GM18502 (cell line): ENCODE measurements around the gene INSIG1.

ENCODE experiments used
- ATAC-seq: cut with Tn5 transposase; IDR thresholded peaks from one replicate; pipeline ENCODE4 v1.9.1; 2021; ENCODE audit warnings: mild to moderate bottlenecking; ENCODE audit not compliant: unreplicated experiment, poor library complexity

Gene INSIG1

GRCh38 chr7:155283565-155284194, 14.0 kb upstream of the INSIG1 start:
- peak; percentile 90 for ATAC-seq

- ATAC-seq, result no peak
Observed at GRCh38 chr7:155284496-155285274, 13.0 kb upstream of the INSIG1 start.

GRCh38 chr7:155285423-155285822, 12.3 kb upstream of the INSIG1 start:
- no peak for ATAC-seq

- ATAC-seq, result no peak
Observed at GRCh38 chr7:155285833-155286232, 11.8 kb upstream of the INSIG1 start.

GRCh38 chr7:155286686-155287085, 11.0 kb upstream of the INSIG1 start:
- no peak for ATAC-seq

- ATAC-seq, result no peak
Observed at GRCh38 chr7:155287284-155287935, 10.3 kb upstream of the INSIG1 start.

GRCh38 chr7:155288055-155288454, 9.6 kb upstream of the INSIG1 start:
- ATAC-seq, result no peak

- no peak for ATAC-seq
Observed at GRCh38 chr7:155289107-155289506, 8.6 kb upstream of the INSIG1 start.

- no peak for ATAC-seq
Observed at GRCh38 chr7:155289949-155290501, 7.7 kb upstream of the INSIG1 start.

- ATAC-seq, result no peak
Observed at GRCh38 chr7:155291045-155291530, 6.6 kb upstream of the INSIG1 start.

GRCh38 chr7:155291729-155292128, 5.9 kb upstream of the INSIG1 start:
- ATAC-seq, result no peak

GRCh38 chr7:155292680-155293226, 4.9 kb upstream of the INSIG1 start:
- no peak for ATAC-seq

GRCh38 chr7:155293721-155294510, 3.8 kb upstream of the INSIG1 start:
- no peak for ATAC-seq

GRCh38 chr7:155294511-155294778, 3.2 kb upstream of the INSIG1 start:
- ATAC-seq, result no peak

- no peak for ATAC-seq
Observed at GRCh38 chr7:155295511-155295910, 2.2 kb upstream of the INSIG1 start.

GRCh38 chr7:155296006-155296787, 1.5 kb upstream of the INSIG1 start:
- no peak for ATAC-seq

GRCh38 chr7:155296788-155297516, 726 bp upstream of the INSIG1 start:
- peak; percentile 39 for ATAC-seq

- ATAC-seq, result peak; percentile 0
Observed at GRCh38 chr7:155298288-155298833, 683 bp downstream of the INSIG1 start.
